NCI-H1105 (cell line): ENCODE results near the gene USP19.

Experiments
- DNase-seq: peaks from one replicate; lab custom pipeline; 2025; lab: John Stamatoyannopoulos, UW

The USP19 gene

DNA sequence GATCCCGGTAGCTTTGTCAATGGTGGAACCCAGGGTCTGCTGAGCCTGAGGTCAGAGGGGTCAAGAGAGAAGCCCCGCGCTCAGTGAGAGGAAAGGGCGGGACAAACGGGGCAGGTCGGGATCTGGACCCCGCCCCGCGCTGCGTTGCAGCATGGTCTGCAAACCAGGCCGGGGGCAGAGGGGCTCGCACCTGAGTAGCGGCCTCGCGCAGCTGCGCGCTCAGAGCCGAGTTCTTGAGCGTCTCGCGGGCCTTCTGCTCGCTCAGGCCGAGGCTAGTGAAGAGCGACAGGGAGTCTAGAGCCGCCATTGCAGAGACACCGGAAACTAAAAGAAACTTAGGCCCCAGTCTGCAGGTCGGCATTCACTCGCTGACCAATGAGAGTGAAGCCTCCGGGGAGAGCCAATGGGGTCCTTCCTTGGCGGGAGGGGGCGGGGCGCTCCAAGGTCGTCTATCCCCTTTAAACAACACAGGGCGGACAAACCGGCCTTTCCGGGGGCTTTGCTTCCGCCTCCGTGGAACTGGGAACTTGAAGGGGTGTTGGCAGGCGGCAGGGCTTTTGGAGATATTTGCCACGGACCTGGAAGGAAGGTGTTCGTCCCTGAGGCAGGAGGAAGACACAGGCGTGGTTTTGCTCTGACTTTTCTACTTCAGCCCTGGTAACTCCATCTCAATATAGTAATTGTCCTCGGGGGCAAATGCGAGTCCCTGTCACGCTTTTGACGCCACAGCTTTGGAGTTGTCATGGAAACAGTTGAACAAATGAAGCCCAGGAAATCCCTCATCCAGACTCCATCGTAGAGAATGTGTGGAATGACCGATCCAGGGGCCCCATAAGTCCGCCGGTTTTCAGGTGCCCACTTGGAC lies 16.0 kb downstream of the USP19 start, which contains the start of gene QARS1:
TSS of gene QARS1 (minus strand) at position 331 of the 865 bp plus-strand sequence. CDS start at position 307, 24 bp downstream.
- peak; percentile 81 for DNase-seq

DNA sequence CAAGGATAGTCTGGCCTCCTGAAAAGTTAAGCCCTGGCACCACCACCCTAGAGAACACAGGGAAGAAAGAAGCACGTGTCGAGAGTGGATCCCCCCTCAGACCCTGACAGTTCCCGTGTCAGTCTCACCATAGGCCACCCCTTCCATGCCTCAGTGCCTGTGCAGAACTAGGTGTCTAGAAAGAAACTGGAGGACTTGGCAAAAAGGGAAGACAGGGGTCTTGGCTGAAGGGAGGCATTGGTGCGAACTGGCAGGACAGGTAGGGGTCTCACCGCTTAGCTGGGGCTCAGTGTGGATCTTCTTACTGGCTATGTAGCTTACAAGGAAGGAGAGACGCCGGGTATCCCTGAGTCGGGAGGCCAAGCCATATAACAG lies 16.6 kb downstream of the USP19 start:
- no peak for DNase-seq

DNA sequence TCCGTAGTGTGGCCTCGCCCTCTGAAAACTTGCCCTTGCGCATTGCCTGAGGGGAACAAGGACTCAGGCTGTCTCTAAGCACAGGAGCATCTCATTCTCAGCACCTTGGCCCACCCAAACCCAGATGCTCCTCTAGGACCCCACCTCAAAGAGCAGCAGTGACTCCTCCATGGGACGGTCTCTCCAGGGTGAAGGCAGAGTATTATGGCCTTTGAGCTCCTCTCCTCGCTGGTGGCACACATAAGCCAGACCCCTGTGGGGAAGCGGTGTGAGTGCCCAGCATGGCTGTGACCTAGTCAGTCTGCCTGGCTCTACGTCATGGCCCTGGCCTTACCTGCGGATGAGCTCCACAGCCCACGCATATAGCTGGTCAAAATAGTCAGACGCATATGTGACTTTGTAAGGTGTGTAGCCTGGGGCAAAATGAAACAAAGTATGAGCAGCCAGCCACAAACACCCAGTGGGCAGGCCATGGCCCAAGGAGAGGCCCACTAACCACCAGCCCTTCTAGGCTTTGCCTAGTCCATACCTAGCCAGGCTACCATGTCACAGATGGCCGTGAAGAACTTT lies 20.5 kb downstream of the USP19 start:
- DNase-seq: no peak

DNA sequence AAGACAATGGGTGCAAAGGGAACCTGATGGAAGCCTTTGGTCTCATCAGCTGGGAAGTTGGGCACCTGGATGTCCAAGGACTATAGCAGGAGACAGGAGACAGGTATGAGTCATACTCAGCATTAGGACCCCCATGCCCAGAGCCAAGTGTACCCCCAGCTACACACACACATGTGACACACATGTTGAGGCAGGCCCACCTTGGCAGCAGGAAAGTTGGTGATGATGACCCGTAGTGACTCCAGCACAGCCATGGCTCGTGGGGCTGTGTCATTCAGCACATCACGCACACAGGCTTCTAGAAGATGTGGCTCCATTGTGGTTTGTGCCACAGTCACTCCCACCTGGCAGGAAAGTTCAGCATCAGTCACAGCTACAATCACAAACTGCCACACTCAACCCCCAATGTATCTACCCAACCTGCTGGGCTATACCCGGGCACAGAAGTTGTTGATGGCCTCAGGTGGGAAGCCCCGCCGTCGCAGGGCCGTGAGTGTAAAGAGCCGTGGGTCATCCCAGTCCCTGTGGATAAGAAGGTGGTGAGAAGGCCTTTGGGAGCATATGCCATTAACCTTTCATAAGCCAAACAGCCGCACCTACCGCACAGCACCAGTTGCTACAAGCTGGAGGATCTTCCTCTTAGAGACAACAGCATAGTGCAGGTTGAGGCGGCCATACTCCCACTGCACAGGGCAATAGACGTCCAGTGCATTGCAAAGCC lies 21.6 kb downstream of the USP19 start:
- no peak for DNase-seq

DNA sequence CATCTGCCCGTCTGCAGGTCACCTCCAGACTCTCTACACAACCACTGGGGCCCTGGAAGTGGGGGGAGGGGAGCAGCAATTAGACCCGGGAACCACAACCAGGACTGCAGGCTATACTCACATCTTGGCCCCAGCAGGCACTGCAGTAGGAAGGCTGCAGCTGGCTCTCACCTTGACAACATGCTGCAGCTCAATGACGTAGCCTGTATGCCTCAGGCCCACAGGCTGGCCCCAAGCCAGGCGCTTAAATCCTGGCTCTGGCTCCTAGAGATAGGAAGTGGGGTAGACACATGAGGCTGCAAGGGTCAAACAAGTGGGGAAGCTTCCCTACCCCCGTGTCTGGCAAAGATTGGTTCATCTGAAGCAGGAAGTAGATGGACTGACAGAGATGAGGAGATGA lies 22.2 kb downstream of the USP19 start:
- peak; percentile 26 for DNase-seq

DNA sequence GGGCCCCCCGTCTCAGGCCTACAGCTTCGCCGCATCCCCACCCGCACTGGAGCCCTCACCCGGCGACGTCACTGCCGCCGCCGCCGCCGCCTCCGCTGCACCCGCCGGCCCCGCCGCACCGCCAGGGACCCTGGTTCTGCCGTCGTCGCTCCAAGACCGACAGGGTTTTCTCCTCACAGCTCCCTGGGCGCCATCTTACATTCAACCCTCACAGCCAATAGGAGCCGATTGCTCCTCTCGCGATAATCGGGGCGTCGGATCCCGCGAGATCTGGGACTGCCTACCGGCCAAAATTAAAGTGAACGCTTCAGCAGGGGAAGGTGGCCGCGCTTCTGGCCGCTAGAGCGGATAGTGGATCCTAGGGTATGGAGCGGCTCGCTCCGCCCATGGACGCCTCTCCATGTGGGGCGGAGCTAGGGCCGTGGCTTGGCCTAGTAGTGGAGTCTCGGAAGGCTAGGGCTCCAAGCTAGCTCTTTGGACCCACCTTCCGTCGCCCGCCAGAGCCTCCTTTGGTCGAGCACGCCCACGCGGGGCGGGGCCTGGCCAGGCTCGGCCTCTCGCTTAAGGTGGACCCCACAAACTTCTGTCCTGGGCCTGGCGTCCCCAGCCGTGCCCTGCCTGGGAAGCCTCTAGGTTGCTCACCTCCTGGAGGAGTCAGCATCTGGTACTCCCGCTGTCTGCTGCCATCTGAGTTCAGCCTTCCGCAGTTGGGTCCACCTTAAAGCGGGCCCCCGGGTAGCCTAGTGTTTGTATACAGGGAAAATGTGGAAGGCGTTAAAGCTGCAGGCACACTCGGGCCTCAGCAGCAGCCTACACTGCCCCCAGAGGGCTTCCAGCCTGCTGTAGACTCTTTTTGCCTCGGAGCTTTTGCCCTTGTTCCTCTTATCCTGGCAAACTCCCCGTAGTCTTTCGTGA lies 26.5 kb downstream of the USP19 start, which contains the start of gene QRICH1:
TSS of gene QRICH1 (minus strand) at position 219 of the 915 bp plus-strand sequence. CDS start 17,054 bp downstream, outside the sequence.
- DNase-seq: peak; percentile 89

DNA sequence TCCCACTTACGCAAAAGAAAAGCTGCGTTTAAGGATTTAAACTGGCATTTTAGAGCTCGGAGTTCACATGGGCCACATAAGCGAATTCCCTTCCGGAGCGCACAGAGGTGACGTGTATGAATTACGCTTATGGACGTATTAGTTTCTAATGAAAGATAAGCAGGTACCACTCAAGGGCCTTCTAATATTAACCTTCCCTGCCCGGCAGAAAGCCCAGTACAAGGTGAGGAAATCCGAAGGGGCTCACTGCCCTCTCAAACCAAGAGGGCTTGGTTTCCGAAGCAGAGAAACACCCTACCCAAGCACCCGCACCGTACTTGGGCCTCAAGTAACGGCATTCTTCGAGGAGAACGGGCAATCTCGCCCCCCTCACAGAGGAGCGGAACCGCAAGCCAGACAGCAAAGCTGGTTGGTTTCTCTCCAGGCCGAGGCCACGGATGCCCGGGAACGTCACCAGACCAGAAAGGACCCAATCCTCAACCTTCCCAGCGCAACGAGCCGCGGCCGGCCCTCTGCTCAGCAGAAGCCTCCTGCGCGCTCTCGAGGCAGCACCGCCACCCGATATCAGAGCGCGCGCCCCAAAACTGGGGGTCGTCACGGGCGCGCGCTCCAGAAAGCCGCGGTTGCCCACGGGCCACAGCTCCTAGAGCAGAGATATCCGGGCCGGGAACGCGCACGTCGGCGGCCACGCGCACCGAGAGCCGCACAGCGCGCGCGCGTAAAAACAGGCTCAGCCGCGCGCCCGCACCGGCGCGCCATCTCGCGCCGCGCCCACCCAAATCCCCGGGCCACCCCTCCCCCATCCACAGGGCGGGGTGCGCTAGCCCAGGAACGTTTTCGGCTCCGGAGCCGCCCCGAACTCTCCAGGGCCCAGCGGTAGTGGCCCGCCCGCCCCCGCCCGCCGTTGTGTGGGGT lies 27.4 kb downstream of the USP19 start:
- peak; percentile 48 for DNase-seq

DNA sequence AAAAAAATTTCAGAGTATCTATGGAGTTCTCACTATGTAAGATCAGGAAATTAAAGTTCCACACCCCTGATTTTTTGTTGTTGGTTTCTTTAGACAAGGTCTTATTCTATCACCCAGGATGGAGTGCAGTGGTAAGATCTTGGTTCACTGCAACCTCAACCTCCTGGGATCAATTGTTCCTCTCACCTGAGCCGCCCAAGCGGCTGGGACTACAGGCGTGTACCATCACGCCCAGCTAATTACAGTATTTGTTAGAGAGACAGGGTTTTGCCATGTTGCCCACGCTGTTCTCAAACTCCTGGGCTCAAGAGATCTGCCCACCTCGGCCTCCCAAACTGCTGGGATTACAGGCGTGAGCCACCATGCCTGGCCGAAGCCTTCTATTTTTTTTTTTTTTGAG lies 39.2 kb downstream of the USP19 start:
- peak; percentile 2 for DNase-seq

DNA sequence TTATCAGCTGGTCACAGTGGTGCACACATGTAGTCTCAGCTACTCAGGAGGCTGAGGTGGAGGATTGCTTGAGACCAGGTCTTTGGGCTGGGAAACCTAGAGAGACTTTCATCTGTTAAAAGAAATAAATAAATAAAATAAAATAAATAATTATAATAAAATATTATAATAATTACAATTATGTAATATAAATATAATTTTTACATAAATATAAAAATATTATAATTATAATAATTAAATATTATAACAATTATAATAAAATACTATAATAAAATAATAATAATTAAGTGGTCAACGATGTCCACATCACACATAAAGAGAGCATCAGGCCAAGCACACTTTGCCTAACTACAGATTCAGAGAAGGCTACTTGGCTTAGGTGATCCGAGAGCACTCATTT lies 41.4 kb downstream of the USP19 start:
- DNase-seq: no peak

DNA sequence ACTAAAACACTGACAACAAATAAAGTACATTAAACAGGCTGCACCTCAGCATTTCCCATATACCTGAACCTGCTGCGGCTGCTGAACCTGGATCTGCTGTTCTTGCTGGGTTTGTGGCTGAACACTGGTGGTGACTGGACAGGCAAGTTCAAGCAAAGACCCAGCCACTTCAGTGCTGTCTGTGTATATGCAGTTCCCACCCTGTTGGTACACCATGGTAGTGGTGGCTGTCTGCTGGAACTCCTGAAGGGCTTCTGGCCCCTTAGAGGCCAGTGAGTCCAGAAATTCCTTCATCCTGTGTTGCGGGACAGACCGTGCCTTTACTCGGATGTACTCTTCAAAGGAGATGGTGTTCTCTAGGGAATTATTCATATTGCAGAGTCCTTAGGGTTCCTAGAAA lies 44.0 kb downstream of the USP19 start:
- DNase-seq: no peak

DNA sequence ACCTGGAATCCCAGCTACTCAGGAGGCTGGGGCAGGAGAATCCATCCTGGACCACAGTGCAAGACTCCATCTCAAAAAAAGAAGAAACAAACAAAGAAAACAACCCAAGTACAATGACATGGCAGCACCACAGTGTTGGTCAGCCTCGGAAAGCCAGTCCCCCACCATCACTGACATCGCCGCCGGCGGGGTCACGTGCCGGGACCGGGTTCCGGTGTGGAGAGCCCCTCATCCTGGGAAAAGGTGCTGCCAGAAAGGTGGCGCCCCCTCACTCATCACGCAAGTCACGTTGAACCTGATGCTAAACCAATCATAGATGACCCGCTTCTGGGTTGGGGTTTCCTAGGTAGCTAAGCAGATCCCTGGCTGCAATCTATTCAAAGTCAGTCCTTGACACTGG lies 44.5 kb downstream of the USP19 start:
- no peak for DNase-seq
